Loucy (cell line): ENCODE measurements around the gene PID1.

Source experiments
- EZH2phosphoT487 ChIP-seq: fragments of 200-600 bp; IDR thresholded peaks from 2 replicates; pipeline ENCODE4 v1.6.1; 2018; ENCODE audit warnings: antibody characterized with exemption, mild to moderate bottlenecking, moderate library complexity, borderline replicate concordance
- TF ChIP-seq, protein P1 (sequence below): fragments of 200-600 bp; sonication (generic); conservative IDR thresholded peaks from 2 replicates; pipeline ENCODE4 v1.5.1; 2014; ENCODE audit warnings: mild to moderate bottlenecking, antibody characterized with exemption, low read length

DNA sequence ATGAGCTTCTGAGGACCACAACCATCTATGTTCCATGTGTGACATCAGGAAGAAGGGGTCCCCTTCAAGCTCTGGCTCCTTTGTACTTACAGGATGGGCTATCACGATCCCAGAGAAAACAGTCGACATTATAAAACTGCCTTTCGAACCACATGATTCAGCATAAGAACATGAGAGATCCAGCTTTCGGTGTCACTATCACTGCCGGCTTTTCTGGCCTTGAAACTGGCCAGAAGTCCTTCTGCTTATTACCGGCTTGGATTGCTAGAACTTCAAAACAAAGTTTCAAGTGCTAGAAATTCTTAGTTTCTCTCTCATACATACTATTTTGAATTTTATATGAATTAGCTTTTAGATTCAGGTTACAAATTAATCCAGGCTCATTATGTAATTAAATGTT is 138.9 kb downstream of the PID1 start:
- no peak for TF ChIP-seq EZH2phosphoT487
- TF ChIP-seq, protein P1, sequence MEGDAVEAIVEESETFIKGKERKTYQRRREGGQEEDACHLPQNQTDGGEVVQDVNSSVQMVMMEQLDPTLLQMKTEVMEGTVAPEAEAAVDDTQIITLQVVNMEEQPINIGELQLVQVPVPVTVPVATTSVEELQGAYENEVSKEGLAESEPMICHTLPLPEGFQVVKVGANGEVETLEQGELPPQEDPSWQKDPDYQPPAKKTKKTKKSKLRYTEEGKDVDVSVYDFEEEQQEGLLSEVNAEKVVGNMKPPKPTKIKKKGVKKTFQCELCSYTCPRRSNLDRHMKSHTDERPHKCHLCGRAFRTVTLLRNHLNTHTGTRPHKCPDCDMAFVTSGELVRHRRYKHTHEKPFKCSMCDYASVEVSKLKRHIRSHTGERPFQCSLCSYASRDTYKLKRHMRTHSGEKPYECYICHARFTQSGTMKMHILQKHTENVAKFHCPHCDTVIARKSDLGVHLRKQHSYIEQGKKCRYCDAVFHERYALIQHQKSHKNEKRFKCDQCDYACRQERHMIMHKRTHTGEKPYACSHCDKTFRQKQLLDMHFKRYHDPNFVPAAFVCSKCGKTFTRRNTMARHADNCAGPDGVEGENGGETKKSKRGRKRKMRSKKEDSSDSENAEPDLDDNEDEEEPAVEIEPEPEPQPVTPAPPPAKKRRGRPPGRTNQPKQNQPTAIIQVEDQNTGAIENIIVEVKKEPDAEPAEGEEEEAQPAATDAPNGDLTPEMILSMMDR, result no peak
